HCT116 (cell line): Measurements from ENCODE around the gene TLK2. TPM values are rescaled to one million over a fixed set of nuclear protein-coding genes. Genes with fewer than 3 reads are reported as not detected.

Source experiments
- ATAC-seq: fragments of 200-7000 bp; cut with Tn5 transposase; 2 replicates; pipeline ENCODE4 v1.9.1; 2020; ENCODE audit warnings: mild to moderate bottlenecking, moderate library complexity
- BruUV-seq: library from RNA; stranded (reverse); fragments of 400-500 nt; replicated peaks from 2 replicates; lab custom pipeline; 2021; lab: Mats Ljungman, UMichigan
- CTCF ChIA-PET: fragments of 300-600 bp; sonication (Branson Sonifier 250); formaldehyde crosslinking; loops from one replicate; lab custom pipeline; 2021; ENCODE audit warnings: antibody characterized with exemption; lab: Charles Lee
- POLR2A ChIA-PET: fragments of 300-600, 350-600 bp; sonication (Branson Sonifier 250); formaldehyde crosslinking; loops from one replicate; lab custom pipeline; 2021; ENCODE audit warnings: antibody characterized with exemption; lab: Charles Lee
- RAD21 ChIA-PET, 2 experiments: fragments of 300-600 bp; sonication (Branson Sonifier 250); formaldehyde crosslinking; loops; one replicate each; lab custom pipeline; 2023; ENCODE audit warnings: low total read pairs in 2 of 2; ENCODE audit not compliant: uncharacterized antibody in 2 of 2, unreplicated experiment in 2 of 2, low non-redundant PET in 1 of 2; lab: Charles Lee
- DNase-seq: peaks from one replicate; pipeline ENCODE4 v3.0.0-alpha.2; 2010; ENCODE audit warnings: low read depth, low spot score
- H2AFZ ChIP-seq: fragments of 200-600 bp; shearing (Covaris generic), sonication (generic); 2 replicates; pipeline ENCODE4 v1.6.1; 2017; ENCODE audit warnings: low read depth, mixed run types, mixed read lengths, antibody characterized with exemption, low read length; ENCODE audit not compliant: poor library complexity, severe bottlenecking
- H3K27ac ChIP-seq: 2 replicates; pipeline ENCODE4 v1.5.1; 2012; ENCODE audit warnings: low read depth, low read length
- H3K27me3 ChIP-seq: fragments of 200-600 bp; sonication (generic); 2 replicates; pipeline ENCODE4 v1.6.1; 2016; ENCODE audit warnings: mixed run types, low read length, mixed read lengths; ENCODE audit not compliant: insufficient read depth
- H3K36me3 ChIP-seq, 2 experiments: fragments of 200-500 bp in 1 of 2; fragments of 200-600 bp in 1 of 2; sonication (Bioruptor generic) in 1 of 2; sonication (generic) in 1 of 2; 2 replicates each; pipeline versions ENCODE4 v1.5.1 to v1.6.1; 2014 to 2016; ENCODE audit warnings: low read length in 2 of 2, inconsistent platforms in 1 of 2, mixed read lengths in 1 of 2, mixed run types in 1 of 2; ENCODE audit not compliant: insufficient read depth in 2 of 2, control insufficient read depth in 1 of 2
- H3K4me1 ChIP-seq, 2 experiments: fragments of 200-600 bp in 1 of 2; sonication (generic) in 1 of 2; 2 replicates each; pipeline versions ENCODE4 v1.5.1 to v1.6.1; 2012 to 2017; ENCODE audit warnings: low read length in 2 of 2, inconsistent platforms in 1 of 2, mild to moderate bottlenecking in 1 of 2, mixed read lengths in 1 of 2, mixed run types in 1 of 2, moderate library complexity in 1 of 2; ENCODE audit not compliant: insufficient read depth in 2 of 2, control insufficient read depth in 1 of 2
- H3K4me2 ChIP-seq: fragments of 200-600 bp; sonication (generic); 2 replicates; pipeline ENCODE4 v1.6.1; 2017; ENCODE audit warnings: mixed run types, low read length, mixed read lengths
- H3K4me3 ChIP-seq, 2 experiments: fragments of 200-600 bp in 1 of 2; sonication (generic) in 1 of 2; replicated peaks in 1 of 2; 2 replicates each; pipeline ENCODE4 v1.5.1; 2011 to 2016; ENCODE audit warnings: low read length in 2 of 2, control low read depth in 1 of 2, low read depth in 1 of 2, mild to moderate bottlenecking in 1 of 2, mixed read lengths in 1 of 2, mixed run types in 1 of 2
- H3K79me2 ChIP-seq: fragments of 200-600 bp; sonication (generic); 2 replicates; pipeline ENCODE4 v1.6.1; 2017; ENCODE audit warnings: mild to moderate bottlenecking, mixed run types, low read length, moderate library complexity, mixed read lengths; ENCODE audit not compliant: insufficient read depth
- H3K9ac ChIP-seq: fragments of 200-600 bp; sonication (generic); 2 replicates; pipeline ENCODE4 v1.6.1; 2016; ENCODE audit warnings: low read length, mixed read lengths
- H3K9me2 ChIP-seq: fragments of 200-600 bp; sonication (generic), shearing (Covaris generic); 2 replicates; pipeline ENCODE4 v1.6.1; 2017; ENCODE audit warnings: mixed run types, mild to moderate bottlenecking, moderate library complexity; ENCODE audit not compliant: insufficient read depth
- H3K9me3 ChIP-seq, 2 experiments: fragments of 200-500 bp in 1 of 2; fragments of 200-600 bp in 1 of 2; sonication (Bioruptor generic) in 1 of 2; sonication (generic) in 1 of 2; 2 replicates each; pipeline ENCODE4 v1.6.1; 2014 to 2017; ENCODE audit warnings: low read length in 2 of 2, mixed read lengths in 2 of 2, inconsistent platforms in 1 of 2, low read depth in 1 of 2, mild to moderate bottlenecking in 1 of 2, mixed run types in 1 of 2, moderate library complexity in 1 of 2; ENCODE audit not compliant: control insufficient read depth in 1 of 2, insufficient read depth in 1 of 2
- H4K20me1 ChIP-seq: fragments of 200-600 bp; sonication (generic), shearing (Covaris generic); 2 replicates; pipeline ENCODE4 v1.6.1; 2017; ENCODE audit warnings: mixed run types, mild to moderate bottlenecking, moderate library complexity; ENCODE audit not compliant: insufficient read depth
- CBX3 ChIP-seq: IDR thresholded peaks from 2 replicates; pipeline ENCODE4 v1.6.1; 2012; ENCODE audit warnings: low read depth
- CEBPB ChIP-seq: IDR thresholded peaks from 2 replicates; pipeline ENCODE4 v1.6.1; 2012; ENCODE audit warnings: low read depth
- FOSL1 ChIP-seq: IDR thresholded peaks from 2 replicates; pipeline ENCODE4 v1.6.1; 2012; ENCODE audit warnings: low read depth
- JUND ChIP-seq: IDR thresholded peaks from 2 replicates; pipeline ENCODE4 v1.6.1; 2012
- POLR2A ChIP-seq: IDR thresholded peaks from 2 replicates; pipeline ENCODE4 v1.7.0; 2011; ENCODE audit warnings: borderline replicate concordance; ENCODE audit not compliant: insufficient read depth, insufficient read length; ENCODE audit errors: extremely low read depth
- POLR2AphosphoS5 ChIP-seq: IDR thresholded peaks from 2 replicates; pipeline ENCODE4 v1.6.1; 2011; ENCODE audit warnings: mild to moderate bottlenecking, low read depth, low read length, moderate library complexity
- RAD21 ChIP-seq: IDR thresholded peaks from 2 replicates; pipeline ENCODE4 v1.6.1; 2012; ENCODE audit warnings: low read depth, mild to moderate bottlenecking
- SP1 ChIP-seq: IDR thresholded peaks from 2 replicates; pipeline ENCODE4 v1.6.1; 2012; ENCODE audit warnings: low read depth
- SRF ChIP-seq: IDR thresholded peaks from 2 replicates; pipeline ENCODE4 v1.6.1; 2012; ENCODE audit warnings: low read depth
- YY1 ChIP-seq: IDR thresholded peaks from 2 replicates; pipeline ENCODE4 v1.6.1; 2011; ENCODE audit warnings: low read length, low read depth, moderate library complexity, mild to moderate bottlenecking; ENCODE audit not compliant: insufficient replicate concordance; ENCODE audit errors: extremely low read depth
- intact Hi-C: fragments of 100-400 bp; cut with micrococcal nuclease; formaldehyde crosslinking; loops from 2 replicates; pipeline ENCODE4 v1.10.0; 2022
- total RNA-seq: library from RNA; stranded (reverse); gene quantifications from one replicate; pipeline ENCODE4 v1.2.1, GENCODE V29; 2021; ENCODE audit not compliant: unreplicated experiment
- TF ChIP-seq, protein P1 (sequence below): IDR thresholded peaks from 2 replicates; pipeline ENCODE4 v1.6.1; 2012
- TF ChIP-seq, protein P2 (sequence below): IDR thresholded peaks from 2 replicates; pipeline ENCODE4 v1.6.1; 2012
- TF ChIP-seq, protein P3 (sequence below): IDR thresholded peaks from 2 replicates; pipeline ENCODE4 v1.6.1; 2012; ENCODE audit warnings: low read depth

TLK2 gene
- total RNA-seq, 1 experiment from 2014 or later: 56.6 TPM

DNA sequence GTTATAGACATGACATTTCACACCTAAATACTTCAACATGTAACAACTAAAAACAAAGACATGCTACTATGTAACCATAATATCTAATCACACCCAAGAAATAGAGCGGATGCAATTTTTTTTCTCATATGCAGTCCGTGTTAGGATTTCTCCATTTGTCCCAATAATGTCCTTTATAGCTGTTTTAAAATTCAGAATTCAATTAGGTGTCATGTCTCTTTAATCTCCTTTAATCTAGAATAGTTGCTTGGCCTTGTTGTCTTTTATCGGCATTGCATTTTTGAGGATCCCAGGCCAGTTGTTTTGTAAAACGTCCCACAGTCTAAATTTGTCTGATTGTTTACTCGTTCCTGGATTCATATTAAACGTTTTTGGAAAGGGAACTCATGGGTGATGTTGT lies 163.3 kb downstream of the TLK2 start:
- CTCF ChIA-PET: no interaction called here
- Histone ChIP-seq H3K9ac (no peak overlapping the region), H3K4me3 (no peak overlapping the region), H3K9me2 (no peaks in the 10 kb centered on the region), H4K20me1 (no peaks in the 10 kb centered on the region), H3K79me2 (no peaks in the 10 kb centered on the region), H3K4me1 (no peaks in the 10 kb centered on the region), H2AFZ (no peak overlapping the region), H3K36me3 (no peaks in the 10 kb centered on the region), H3K27ac (no peak overlapping the region), H3K4me2 (no peak overlapping the region), H3K9me3 (no peaks in the 10 kb centered on the region), H3K27me3 (no peaks in the 10 kb centered on the region)
- ATAC-seq: no peak
- TF ChIP-seq SRF: no peak
- no peak for TF ChIP-seq CBX3
- TF ChIP-seq RAD21: no peak
- TF ChIP-seq, protein P1, sequence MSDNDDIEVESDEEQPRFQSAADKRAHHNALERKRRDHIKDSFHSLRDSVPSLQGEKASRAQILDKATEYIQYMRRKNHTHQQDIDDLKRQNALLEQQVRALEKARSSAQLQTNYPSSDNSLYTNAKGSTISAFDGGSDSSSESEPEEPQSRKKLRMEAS: no peak
- no peak for TF ChIP-seq YY1
- no peak for TF ChIP-seq POLR2AphosphoS5
- no peak for TF ChIP-seq SP1
- intact Hi-C loops: no loop called here
- RAD21 ChIA-PET: no interaction called here
- POLR2A ChIA-PET: no interaction called here
- BruUV-seq: no TSS peak
- no peak for DNase-seq

DNA sequence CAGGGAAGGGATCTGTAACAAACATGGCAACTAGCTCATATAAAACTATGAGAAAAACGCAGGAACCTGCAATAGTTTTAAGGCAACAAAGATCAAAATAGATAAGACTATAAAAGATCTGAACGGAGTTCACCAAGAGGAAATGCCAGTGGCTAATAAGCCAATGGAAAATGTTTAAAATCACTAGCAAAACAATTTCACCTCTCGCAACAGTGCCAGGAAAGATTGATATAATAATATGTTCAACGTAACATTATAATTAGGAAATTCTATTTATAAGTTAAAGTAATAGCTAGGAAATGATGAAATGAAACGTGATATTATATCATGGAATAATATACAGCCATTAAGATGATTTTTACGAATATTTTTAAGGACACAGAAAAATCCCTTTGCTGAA lies 164.9 kb downstream of the TLK2 start:
- Histone ChIP-seq H2AFZ (no peak overlapping the region), H3K4me3 (no peak overlapping the region), H3K9me3 (no peaks in the 10 kb centered on the region), H3K4me2 (no peak overlapping the region), H3K79me2 (no peaks in the 10 kb centered on the region), H3K9me2 (no peaks in the 10 kb centered on the region), H3K9ac (no peak overlapping the region), H3K27ac (no peak overlapping the region), H3K4me1 (no peaks in the 10 kb centered on the region), H3K36me3 (no peaks in the 10 kb centered on the region), H3K27me3 (no peaks in the 10 kb centered on the region), H4K20me1 (no peaks in the 10 kb centered on the region)
- ChIA-PET CTCF (no interaction called here), POLR2A (no interaction called here), RAD21 (no interaction called here)
- DNase-seq (no peak), ATAC-seq (no peak)
- TF ChIP-seq CEBPB: no peak
- TF ChIP-seq, protein P2, sequence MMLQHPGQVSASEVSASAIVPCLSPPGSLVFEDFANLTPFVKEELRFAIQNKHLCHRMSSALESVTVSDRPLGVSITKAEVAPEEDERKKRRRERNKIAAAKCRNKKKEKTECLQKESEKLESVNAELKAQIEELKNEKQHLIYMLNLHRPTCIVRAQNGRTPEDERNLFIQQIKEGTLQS: no peak
- no peak for TF ChIP-seq RAD21
- TF ChIP-seq, protein P3, sequence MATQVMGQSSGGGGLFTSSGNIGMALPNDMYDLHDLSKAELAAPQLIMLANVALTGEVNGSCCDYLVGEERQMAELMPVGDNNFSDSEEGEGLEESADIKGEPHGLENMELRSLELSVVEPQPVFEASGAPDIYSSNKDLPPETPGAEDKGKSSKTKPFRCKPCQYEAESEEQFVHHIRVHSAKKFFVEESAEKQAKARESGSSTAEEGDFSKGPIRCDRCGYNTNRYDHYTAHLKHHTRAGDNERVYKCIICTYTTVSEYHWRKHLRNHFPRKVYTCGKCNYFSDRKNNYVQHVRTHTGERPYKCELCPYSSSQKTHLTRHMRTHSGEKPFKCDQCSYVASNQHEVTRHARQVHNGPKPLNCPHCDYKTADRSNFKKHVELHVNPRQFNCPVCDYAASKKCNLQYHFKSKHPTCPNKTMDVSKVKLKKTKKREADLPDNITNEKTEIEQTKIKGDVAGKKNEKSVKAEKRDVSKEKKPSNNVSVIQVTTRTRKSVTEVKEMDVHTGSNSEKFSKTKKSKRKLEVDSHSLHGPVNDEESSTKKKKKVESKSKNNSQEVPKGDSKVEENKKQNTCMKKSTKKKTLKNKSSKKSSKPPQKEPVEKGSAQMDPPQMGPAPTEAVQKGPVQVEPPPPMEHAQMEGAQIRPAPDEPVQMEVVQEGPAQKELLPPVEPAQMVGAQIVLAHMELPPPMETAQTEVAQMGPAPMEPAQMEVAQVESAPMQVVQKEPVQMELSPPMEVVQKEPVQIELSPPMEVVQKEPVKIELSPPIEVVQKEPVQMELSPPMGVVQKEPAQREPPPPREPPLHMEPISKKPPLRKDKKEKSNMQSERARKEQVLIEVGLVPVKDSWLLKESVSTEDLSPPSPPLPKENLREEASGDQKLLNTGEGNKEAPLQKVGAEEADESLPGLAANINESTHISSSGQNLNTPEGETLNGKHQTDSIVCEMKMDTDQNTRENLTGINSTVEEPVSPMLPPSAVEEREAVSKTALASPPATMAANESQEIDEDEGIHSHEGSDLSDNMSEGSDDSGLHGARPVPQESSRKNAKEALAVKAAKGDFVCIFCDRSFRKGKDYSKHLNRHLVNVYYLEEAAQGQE: no peak
- no peak for TF ChIP-seq SP1
- no peak for TF ChIP-seq YY1
- no peak for TF ChIP-seq FOSL1
- TF ChIP-seq POLR2AphosphoS5: no peak
- TF ChIP-seq POLR2A: no peak
- TF ChIP-seq JUND: no peak
- no TSS peak for BruUV-seq
- intact Hi-C loops: no loop called here
